Measurements from ENCODE around the gene CDC42SE2.
"Not testable (repeated sequence)": the region's sequence is repeated elsewhere in the genome, so short reads cannot be mapped to it uniquely, and the experiment has no call there.

Gene CDC42SE2

GRCh38 chr5:131321066-131321465 lies 57.2 kb downstream of the CDC42SE2 start:
- no peak for FAIRE-seq

DNA sequence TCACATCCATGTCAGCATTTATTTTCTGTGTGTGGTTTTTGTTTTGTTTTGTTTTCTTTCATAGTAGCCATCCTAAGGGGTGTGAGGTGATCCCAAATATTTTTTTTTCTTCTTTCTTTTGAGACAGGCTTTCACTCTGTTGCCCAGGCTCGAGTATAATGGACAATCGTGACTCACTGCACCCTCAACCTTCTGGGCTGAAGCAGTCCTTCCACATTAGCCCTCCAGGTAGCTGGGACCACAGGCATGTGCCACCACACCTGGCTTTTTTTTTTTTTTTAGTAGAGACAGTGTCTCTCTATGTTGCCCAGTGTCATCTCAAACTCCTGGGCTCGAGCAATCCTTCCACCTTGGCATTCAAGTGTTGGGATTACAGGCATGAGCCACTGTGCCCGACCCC lies 59.1 kb downstream of the CDC42SE2 start:
- no peak for FAIRE-seq

DNA sequence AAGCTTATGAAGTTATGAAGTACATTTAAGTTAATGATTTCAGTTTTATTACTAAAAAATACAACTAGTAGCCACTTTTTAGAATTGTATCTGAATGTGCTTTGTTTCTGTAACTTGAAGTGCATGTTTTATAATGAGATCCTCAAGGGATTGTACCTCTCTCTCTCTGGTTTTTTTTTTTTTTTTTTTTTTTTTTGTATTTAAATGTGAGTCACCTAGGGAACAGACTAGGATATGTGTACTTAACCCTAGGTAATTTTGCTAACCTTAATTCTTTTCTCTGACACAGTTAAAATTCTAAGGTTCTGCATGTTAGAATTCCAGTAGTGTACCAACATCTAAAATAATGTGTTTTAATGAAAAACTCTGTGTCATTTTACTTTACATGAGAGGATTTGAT lies 59.5 kb downstream of the CDC42SE2 start:
- FAIRE-seq, result no peak

- FAIRE-seq, result no peak
These were observed 60.5 kb downstream of the CDC42SE2 start for GRCh38 chr5:131324303-131324702.

DNA sequence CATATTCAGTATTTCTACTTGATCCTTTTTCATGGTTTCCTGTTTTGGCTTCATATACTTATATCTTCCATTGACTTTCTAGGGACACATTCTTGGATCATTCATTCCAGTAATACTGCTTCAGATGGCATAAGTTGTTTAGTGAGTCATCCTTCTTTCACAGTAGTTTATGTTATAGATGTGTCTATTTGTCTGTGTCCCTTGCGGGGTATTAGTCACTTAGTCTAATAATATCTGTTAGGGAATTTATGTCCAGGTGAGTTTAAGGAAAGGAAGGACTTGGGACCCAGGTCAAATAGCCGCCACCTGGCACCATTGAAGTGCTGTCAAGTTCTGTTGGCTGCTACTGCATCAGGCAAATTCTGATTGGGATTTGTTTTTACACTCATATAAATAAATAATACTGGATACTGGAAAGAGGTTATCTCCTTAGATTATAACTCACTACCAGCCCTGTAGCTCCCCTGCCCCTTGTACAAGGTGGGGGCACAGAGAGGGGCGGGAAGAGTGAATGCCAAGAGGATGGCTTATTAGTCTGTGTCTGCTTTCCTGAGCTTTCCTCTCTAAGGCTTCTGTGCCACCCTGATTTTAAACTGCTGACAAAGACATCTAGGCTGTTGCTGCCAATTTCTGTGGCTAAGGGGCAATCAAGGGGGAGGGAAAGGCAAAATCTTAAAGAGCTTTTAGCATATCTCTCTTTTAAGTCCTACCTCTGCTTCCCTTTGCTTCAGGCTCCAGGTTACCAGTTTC lies 64.9 kb downstream of the CDC42SE2 start:
- no peak for FAIRE-seq

DNA sequence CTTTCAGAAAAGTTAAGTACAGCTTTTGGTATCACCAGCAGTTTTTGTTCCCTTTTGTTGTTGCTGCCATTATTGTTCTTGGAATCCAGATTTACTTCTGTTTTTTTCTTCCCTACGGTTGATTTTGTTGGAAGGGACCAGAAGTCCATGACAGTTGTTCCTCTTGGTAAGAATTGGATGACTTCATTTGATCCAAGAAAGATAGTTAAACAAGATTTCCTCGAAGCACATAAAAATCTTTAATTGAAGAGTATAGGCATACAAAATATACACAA lies 65.4 kb downstream of the CDC42SE2 start:
- no peak for FAIRE-seq

- no peak for FAIRE-seq
These were observed 66.2 kb downstream of the CDC42SE2 start for GRCh38 chr5:131330031-131330430.

DNA sequence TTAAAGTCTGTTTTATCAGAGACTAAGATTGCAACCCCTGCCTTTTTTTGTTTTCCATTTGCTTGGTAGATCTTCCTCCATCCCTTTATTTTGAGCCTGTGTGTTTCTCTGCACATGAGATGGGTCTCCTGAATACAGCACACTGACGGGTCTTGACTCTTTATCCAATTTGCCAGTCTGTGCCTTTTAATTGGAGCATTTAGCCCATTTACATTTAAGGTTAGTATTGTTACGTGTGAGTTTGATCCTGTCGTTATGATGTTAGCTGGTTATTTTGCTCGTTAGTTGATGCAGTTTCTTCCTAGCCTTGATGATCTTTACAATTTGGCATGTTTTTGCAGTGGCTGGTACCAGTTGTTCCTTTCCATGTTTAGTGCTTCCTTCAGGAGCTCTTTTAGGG lies 71.9 kb downstream of the CDC42SE2 start:
- not testable (repeated sequence) for FAIRE-seq

- FAIRE-seq, result not testable (repeated sequence)
These were observed 72.9 kb downstream of the CDC42SE2 start for GRCh38 chr5:131336801-131337200.

- FAIRE-seq, result not testable (repeated sequence)
These were observed 73.6 kb downstream of the CDC42SE2 start for GRCh38 chr5:131337240-131338050.

- FAIRE-seq, result no peak
These were observed 74.2 kb downstream of the CDC42SE2 start for GRCh38 chr5:131338051-131338453.

- not testable (repeated sequence) for FAIRE-seq
These were observed 80.4 kb downstream of the CDC42SE2 start for GRCh38 chr5:131344288-131344687.

- FAIRE-seq, result not testable (repeated sequence)
These were observed 82.4 kb downstream of the CDC42SE2 start for GRCh38 chr5:131346204-131346603.

GRCh38 chr5:131353991-131354390 lies 90.1 kb downstream of the CDC42SE2 start:
- no peak for FAIRE-seq

- FAIRE-seq, result peak; percentile 8
These were observed 92.2 kb downstream of the CDC42SE2 start for GRCh38 chr5:131355971-131356528.

DNA sequence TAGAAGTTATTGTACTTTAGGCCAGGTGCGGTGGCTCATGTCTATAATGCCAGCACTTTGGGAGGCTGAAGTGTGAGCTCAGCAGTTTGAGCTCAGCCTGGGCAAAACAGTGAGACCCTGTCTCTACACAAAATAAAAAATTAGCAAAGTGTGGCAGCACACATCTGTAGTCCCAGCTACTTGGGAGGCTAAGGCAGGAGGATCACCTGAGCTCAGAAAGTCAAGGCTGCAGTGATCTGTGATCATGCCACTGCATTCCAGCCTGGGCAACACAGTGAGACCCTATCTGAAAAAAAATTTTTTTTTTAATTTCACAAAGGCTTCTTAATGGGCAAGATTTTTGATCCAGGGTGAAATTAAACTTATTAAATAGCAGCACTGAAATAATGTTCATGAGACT lies 92.8 kb downstream of the CDC42SE2 start:
- FAIRE-seq, result no peak

GRCh38 chr5:131357739-131358561 lies 94.1 kb downstream of the CDC42SE2 start:
- no peak for FAIRE-seq

DNA sequence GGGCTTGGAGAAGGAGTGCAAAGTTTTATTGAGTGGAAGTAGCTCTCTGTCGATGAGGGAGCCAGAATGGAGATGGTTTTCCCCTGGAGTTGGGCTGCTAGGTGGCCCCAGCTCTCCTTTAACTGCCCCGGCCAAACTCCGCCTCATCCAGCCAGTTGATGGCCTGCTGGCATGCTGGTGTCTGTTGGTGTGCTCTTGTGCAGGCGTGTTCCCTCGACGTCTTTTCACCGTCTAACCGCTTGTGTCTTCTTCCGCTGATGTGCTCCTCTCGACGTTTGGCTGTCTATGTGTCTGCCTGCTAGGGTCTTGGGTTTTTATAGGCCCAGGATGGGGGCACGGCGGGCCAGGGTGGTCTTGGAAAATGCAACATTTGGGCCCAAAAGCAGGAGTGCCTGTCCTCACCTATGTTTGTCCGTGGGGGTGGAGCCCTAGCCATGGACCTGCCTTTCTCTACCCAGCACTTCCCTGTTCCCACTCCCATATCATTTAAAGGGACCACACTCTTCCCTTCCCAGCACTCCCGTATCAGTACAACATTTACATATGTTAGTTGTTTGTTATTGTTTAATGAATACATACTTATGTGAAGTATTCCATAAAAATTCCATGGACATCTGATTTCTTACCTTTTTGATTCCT lies 97.9 kb downstream of the CDC42SE2 start:
- FAIRE-seq, result no peak

DNA sequence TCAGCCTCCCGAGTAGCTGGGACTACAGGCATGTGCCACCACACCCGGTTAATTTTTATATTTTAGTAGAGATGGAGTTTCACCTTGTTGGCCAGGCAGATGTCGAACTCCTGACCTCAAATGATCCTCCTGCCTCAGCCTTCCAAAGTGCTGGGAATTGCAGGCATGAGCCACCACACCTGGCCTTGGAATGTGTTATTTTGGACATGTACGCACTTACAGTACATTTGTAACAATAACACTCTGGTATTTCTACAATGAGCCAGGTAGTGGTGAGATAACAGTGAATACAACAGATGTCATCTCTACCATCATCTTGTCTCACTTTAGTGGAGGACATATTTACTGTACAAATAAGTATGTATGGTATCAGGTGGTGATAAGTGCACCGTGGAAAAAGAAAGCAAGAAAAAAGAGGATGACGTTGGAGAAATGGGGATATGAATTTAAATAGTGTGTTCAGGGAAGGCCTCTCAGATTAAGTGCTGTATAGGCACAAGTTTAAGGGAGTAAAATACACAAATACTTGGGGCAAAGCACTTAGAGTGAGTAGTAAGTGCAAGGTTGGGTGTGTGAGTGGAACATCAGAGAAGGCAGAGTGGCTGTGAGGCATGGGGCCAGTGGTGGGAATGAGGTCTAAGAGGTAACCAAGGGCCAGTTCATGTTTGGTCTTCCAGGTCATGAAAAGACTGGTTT lies 100.1 kb downstream of the CDC42SE2 start:
- FAIRE-seq, result no peak

- FAIRE-seq, result no peak
These were observed 100.7 kb downstream of the CDC42SE2 start for GRCh38 chr5:131364507-131365050.

DNA sequence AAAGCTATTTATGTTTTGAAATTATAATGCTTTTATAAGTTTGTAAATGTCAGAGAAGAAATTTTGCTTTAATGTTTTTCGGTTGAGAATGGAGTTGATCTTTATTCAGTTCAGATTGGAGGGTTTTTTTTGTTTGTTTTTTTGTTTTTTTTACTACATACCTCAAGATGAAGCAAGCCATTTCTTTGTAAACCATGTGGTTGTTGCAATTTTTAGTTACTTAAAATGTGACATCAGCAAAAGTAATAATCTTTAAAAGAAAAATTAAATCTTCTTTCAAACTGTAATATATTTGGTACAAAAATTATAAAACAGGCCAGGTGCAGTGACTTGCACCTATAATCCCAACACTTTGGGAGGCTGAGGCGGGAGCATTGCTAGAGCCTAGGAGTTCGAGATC lies 102.6 kb downstream of the CDC42SE2 start:
- no peak for FAIRE-seq

All from endometrium (tissue), 2 donors.